Measurements from ENCODE around the gene ZC3HAV1.

GRCh38 chr7:139111811-139112301 lies 2.3 kb upstream of the ZC3HAV1 start:
- TF ChIP-seq POLR2A (IDR thresholded peaks at IDR 0.05; ENCODE audit: low read length) (no peak), GATA1 (IDR thresholded peaks at IDR 0.05; ENCODE audit: low read depth, low read length) (no peak)
